T-helper 1 cell treated with Interleukin-12 subunit alpha and Interleukin-12 subunit beta and Interleukin-4 antibody, amounts not matched to agents 30 μg/mL and 1 μg/mL, for 36 hours (primary cell): ENCODE results near the gene SULT2B1.
A peak's percentile ranks its signal among the peaks of the same experiment; 100 is the strongest.

Experiments
- H3K27ac Mint-ChIP-seq: one replicate; pipeline ENCODE4 v1.8.0; 2021; ENCODE audit warnings: mild to moderate bottlenecking, mixed read lengths
- H3K27me3 Mint-ChIP-seq: one replicate; pipeline ENCODE4 v1.8.0; 2021; ENCODE audit warnings: low read depth, mixed read lengths
- H3K36me3 Mint-ChIP-seq: one replicate; pipeline ENCODE4 v1.8.0; 2021; ENCODE audit warnings: low read depth, mixed read lengths
- H3K4me1 Mint-ChIP-seq: one replicate; pipeline ENCODE4 v1.8.0; 2021; ENCODE audit warnings: low read depth, mixed read lengths
- H3K4me3 Mint-ChIP-seq: one replicate; pipeline ENCODE4 v1.8.0; 2021; ENCODE audit warnings: mild to moderate bottlenecking, moderate library complexity, mixed read lengths
- H3K9me3 Mint-ChIP-seq: one replicate; pipeline ENCODE4 v1.8.0; 2021; ENCODE audit warnings: mixed read lengths

The SULT2B1 gene

GRCh38 chr19:48596237-48596636, 44.3 kb downstream of the SULT2B1 start:
- H3K27me3 Mint-ChIP-seq, result no peaks in the 10 kb centered on the region
- peaks cover 9% of the 10 kb centered on the region for H3K4me1 Mint-ChIP-seq
- no peak overlapping the region for H3K27ac Mint-ChIP-seq
- H3K4me3 Mint-ChIP-seq, result peak overlapping the region; percentile 74
- no peaks in the 10 kb centered on the region for H3K9me3 Mint-ChIP-seq
- H3K36me3 Mint-ChIP-seq, result no peaks in the 10 kb centered on the region

GRCh38 chr19:48596679-48597465, 44.9 kb downstream of the SULT2B1 start:
- Mint-ChIP-seq H3K27me3 (no peaks in the 10 kb centered on the region), H3K4me3 (peak overlapping the region; percentile 74), H3K4me1 (peaks cover 7% of the 10 kb centered on the region), H3K9me3 (no peaks in the 10 kb centered on the region), H3K27ac (peak overlapping the region; percentile 76), H3K36me3 (no peaks in the 10 kb centered on the region)

DNA sequence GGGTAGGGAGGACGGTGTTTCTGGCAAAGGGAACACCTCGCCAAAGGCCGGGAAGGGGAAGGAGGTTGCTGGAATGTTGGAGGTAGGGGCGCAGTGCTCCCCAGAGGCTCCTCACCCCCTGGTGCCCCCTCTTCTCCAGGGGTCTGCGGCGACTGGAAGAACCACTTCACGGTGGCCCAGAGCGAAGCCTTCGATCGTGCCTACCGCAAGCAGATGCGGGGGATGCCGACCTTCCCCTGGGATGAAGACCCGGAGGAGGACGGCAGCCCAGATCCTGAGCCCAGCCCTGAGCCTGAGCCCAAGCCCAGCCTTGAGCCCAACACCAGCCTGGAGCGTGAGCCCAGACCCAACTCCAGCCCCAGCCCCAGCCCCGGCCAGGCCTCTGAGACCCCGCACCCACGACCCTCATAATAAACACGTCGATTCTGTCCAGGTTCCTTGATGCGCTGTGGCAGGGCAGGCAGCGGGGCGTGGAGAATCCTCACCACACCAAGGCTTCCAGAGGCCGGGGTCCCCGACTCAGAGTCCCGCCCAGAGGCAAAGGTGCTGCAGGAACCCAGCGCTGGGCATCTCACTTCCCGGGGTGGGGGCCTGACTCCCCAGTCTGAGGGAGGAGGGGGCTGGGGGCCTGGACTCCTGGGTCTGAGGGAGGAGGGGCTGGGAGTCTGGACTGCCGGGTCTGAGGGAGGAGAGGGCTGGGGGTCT, 47.2 kb downstream of the SULT2B1 start:
- no peak overlapping the region for H3K27ac Mint-ChIP-seq

DNA sequence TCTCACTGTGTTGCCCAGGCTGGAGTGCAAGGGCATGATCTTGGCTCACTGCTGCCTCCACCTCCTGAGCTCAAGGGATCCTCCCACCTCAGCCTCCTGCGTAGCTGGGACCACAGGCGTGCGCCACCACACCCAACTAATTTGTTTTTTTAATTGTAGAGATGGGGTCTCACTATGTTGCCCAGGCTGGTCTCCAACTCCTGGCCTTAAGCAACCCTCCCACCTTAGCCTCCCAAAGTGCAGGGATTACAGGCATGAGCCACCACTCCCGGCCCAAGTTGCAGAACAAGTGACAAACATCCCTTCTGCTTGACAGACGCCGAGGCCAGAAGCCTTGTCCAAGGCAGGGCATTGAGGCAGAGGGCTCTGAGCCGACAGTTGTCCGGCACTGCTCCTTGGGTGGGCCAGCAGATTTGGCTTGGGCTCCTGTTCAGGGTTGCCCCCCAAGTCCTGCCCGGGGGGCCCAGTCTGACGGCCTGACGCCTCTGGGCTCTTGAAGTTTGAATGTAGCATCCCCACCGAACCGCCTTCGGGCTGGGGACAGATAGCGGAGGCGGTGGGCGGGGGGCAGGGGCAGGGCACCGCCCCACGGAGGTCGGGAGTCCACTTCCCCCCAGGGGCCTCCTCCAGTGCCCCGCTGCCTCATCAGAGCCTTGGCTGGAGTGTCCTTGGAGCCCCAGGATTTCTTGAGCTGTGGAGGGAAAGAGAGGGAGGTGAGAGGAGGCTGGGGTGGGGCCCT, 48.9 kb downstream of the SULT2B1 start:
- Mint-ChIP-seq H3K36me3 (no peaks in the 10 kb centered on the region), H3K9me3 (no peaks in the 10 kb centered on the region), H3K27me3 (no peaks in the 10 kb centered on the region), H3K4me1 (no peaks in the 10 kb centered on the region), H3K27ac (no peak overlapping the region), H3K4me3 (no peak overlapping the region)

More for the DNA sequence above, 47.2 kb downstream of the SULT2B1 start:
- Mint-ChIP-seq H3K4me3 (no peak overlapping the region), H3K27me3 (no peaks in the 10 kb centered on the region), H3K36me3 (no peaks in the 10 kb centered on the region), H3K9me3 (no peaks in the 10 kb centered on the region), H3K4me1 (peaks cover 2% of the 10 kb centered on the region)

GRCh38 chr19:48603001-48603400, 51.0 kb downstream of the SULT2B1 start:
- Mint-ChIP-seq H3K27ac (no peak overlapping the region), H3K36me3 (no peaks in the 10 kb centered on the region), H3K4me1 (no peaks in the 10 kb centered on the region), H3K27me3 (no peaks in the 10 kb centered on the region), H3K4me3 (no peak overlapping the region), H3K9me3 (no peaks in the 10 kb centered on the region)

- H3K9me3 Mint-ChIP-seq, result no peaks in the 10 kb centered on the region
- H3K4me3 Mint-ChIP-seq, result no peak overlapping the region
- H3K27ac Mint-ChIP-seq, result no peak overlapping the region
- H3K27me3 Mint-ChIP-seq, result no peaks in the 10 kb centered on the region
- H3K36me3 Mint-ChIP-seq, result no peaks in the 10 kb centered on the region
- H3K4me1 Mint-ChIP-seq, result no peaks in the 10 kb centered on the region
These were observed 51.5 kb downstream of the SULT2B1 start for GRCh38 chr19:48603449-48603848.

GRCh38 chr19:48603850-48604249, 51.9 kb downstream of the SULT2B1 start:
- Mint-ChIP-seq H3K4me3 (no peak overlapping the region), H3K27me3 (no peaks in the 10 kb centered on the region), H3K36me3 (no peaks in the 10 kb centered on the region), H3K4me1 (peaks cover under 1% of the 10 kb centered on the region), H3K9me3 (no peaks in the 10 kb centered on the region), H3K27ac (no peak overlapping the region)

- no peak within 1 kb of the TSS for H3K27ac Mint-ChIP-seq
- peaks cover 2% of the 10 kb centered on the region for H3K4me1 Mint-ChIP-seq
- no peaks in the 10 kb centered on the region for H3K27me3 Mint-ChIP-seq
- no peaks in the 10 kb centered on the region for H3K9me3 Mint-ChIP-seq
- H3K36me3 Mint-ChIP-seq, result no peaks in the 10 kb centered on the region
- no peak within 1 kb of the TSS for H3K4me3 Mint-ChIP-seq
These were observed 54.7 kb downstream of the SULT2B1 start, which contains the start of gene SPACA4 for GRCh38 chr19:48606463-48607358. Gene SPACA4, plus strand, starts transcription at chr19:48606742. Its CDS starts 237 bp downstream, at chr19:48606979.

DNA sequence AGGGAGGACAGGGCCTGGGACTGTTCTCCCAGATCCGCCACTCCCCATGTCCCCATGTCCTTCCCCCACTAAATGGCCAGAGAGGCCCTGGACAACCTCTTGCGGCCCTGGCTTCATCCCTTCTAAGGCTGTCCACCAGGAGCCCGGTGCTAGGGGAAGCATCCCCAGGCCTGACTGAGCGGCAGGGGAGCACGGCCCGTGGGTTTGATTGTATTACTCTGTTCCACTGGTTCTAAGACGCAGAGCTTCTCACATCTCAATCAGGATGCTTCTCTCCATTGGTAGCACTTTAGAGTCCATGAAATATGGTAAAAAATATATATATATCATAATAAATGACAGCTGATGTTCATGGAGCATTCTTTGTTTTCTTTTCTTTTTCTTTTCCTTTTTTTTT, 55.4 kb downstream of the SULT2B1 start:
- peaks cover 2% of the 10 kb centered on the region for H3K4me1 Mint-ChIP-seq
- no peak overlapping the region for H3K27ac Mint-ChIP-seq
- no peaks in the 10 kb centered on the region for H3K27me3 Mint-ChIP-seq
- no peaks in the 10 kb centered on the region for H3K36me3 Mint-ChIP-seq
- H3K9me3 Mint-ChIP-seq, result no peaks in the 10 kb centered on the region
- no peak overlapping the region for H3K4me3 Mint-ChIP-seq

DNA sequence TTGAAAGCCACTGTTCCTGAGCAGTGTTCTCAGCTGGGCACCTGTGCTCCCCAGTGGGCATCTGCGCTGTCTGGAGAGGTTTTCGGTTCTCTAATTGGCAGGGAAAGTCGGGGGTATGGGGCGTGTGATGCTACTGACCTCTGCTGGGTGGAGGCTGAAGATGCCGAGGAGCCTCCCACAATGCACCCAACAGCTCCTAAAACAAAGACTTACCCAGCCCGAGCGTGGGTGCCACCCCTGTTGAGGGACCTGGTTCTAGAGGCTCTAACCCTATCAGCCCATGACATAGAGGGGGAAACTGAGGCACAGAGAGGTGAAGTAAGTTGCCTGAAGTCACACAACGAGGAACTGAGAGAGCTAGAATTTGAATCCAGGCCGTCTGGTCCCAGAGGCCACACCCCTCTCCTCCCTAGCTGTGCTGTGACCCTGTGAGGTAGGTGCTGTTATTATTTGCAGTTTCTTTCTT, 56.9 kb downstream of the SULT2B1 start:
- Mint-ChIP-seq H3K27me3 (no peaks in the 10 kb centered on the region), H3K4me1 (peaks cover 2% of the 10 kb centered on the region), H3K4me3 (no peak overlapping the region), H3K9me3 (no peaks in the 10 kb centered on the region), H3K27ac (peak overlapping the region; percentile 60), H3K36me3 (no peaks in the 10 kb centered on the region)

- Mint-ChIP-seq H3K27ac (no peak overlapping the region), H3K9me3 (no peaks in the 10 kb centered on the region), H3K36me3 (no peaks in the 10 kb centered on the region), H3K4me3 (no peak overlapping the region), H3K4me1 (peaks cover 2% of the 10 kb centered on the region), H3K27me3 (no peaks in the 10 kb centered on the region)
These were observed 57.7 kb downstream of the SULT2B1 start for GRCh38 chr19:48609571-48610108.

DNA sequence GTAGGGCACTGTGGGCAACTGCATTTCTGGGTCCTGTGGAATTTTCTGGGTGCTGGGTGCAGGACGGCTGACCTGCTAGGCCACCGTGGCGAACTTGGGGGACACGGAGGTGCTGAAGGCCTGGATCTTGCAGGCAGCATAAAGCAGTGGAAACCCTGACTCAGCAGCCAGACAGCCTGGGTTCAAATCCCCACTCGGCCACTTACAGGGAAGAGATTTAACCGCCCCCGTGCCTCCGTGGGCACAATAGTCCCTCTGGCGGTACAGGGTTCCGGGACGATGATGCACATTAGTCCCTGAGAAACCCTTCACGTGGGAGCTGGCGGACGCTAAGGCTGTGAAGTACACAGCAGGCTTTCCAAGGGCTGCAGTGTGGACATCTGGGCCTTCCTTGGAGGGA, 59.9 kb downstream of the SULT2B1 start:
- peaks cover 15% of the 10 kb centered on the region for H3K36me3 Mint-ChIP-seq
- H3K9me3 Mint-ChIP-seq, result no peaks in the 10 kb centered on the region
- H3K27me3 Mint-ChIP-seq, result no peaks in the 10 kb centered on the region
- H3K27ac Mint-ChIP-seq, result no peak overlapping the region
- H3K4me3 Mint-ChIP-seq, result no peak overlapping the region
- H3K4me1 Mint-ChIP-seq, result peaks cover 7% of the 10 kb centered on the region

GRCh38 chr19:48613024-48613851, 61.3 kb downstream of the SULT2B1 start:
- no peak overlapping the region for H3K4me3 Mint-ChIP-seq
- H3K27ac Mint-ChIP-seq, result no peak overlapping the region
- peaks cover 11% of the 10 kb centered on the region for H3K4me1 Mint-ChIP-seq
- no peaks in the 10 kb centered on the region for H3K27me3 Mint-ChIP-seq
- peaks cover 22% of the 10 kb centered on the region for H3K36me3 Mint-ChIP-seq
- H3K9me3 Mint-ChIP-seq, result no peaks in the 10 kb centered on the region
